HK-2 (cell line): Measurements from ENCODE around the gene HIPK3.

Experiments used
- DNase-seq: peaks from one replicate; pipeline ENCODE4 v3.0.0-alpha.2; 2018; ENCODE audit not compliant: unreplicated experiment

The HIPK3 gene

GRCh38 chr11:33390944-33391892 lies 134.0 kb downstream of the HIPK3 start:
- DNase-seq = no peak

GRCh38 chr11:33391893-33392251 lies 134.7 kb downstream of the HIPK3 start:
- DNase-seq = no peak

- DNase-seq = no peak
Measured at GRCh38 chr11:33394431-33395109, 137.4 kb downstream of the HIPK3 start.

GRCh38 chr11:33396361-33396760 lies 139.2 kb downstream of the HIPK3 start:
- no peak for DNase-seq

- DNase-seq = no peak
Measured at GRCh38 chr11:33399421-33399820, 142.2 kb downstream of the HIPK3 start.

GRCh38 chr11:33402066-33402465 lies 144.9 kb downstream of the HIPK3 start:
- no peak for DNase-seq

- DNase-seq = no peak
Measured at GRCh38 chr11:33403344-33403743, 146.2 kb downstream of the HIPK3 start.

GRCh38 chr11:33405834-33406602 lies 148.8 kb downstream of the HIPK3 start:
- DNase-seq = no peak
